SK-N-SH treated with all-trans-retinoic acid at 6 μM for 48 hours (cell line): ENCODE results near the gene PAOX.

Experiments used
- ATAC-seq: fragments of 200-7000 bp; cut with Tn5 transposase; 3 replicates; pipeline ENCODE4 v1.9.1; 2020; ENCODE audit warnings: mild to moderate bottlenecking, moderate library complexity
- ARNTL ChIP-seq: fragments of 450-650 bp; formaldehyde crosslinking; IDR thresholded peaks from 2 replicates; pipeline ENCODE4 v1.5.0; 2020; ENCODE audit warnings: low read depth, mild to moderate bottlenecking, moderate library complexity, borderline replicate concordance
- BACH2 ChIP-seq: fragments of 250-450 bp; sonication (Bioruptor Pico); IDR thresholded peaks from 2 replicates; pipeline ENCODE4 v1.9.0; 2021; ENCODE audit warnings: mild to moderate bottlenecking, borderline replicate concordance
- CREB5 ChIP-seq: fragments of 250-450 bp; sonication (Bioruptor Pico); IDR thresholded peaks from 2 replicates; pipeline ENCODE4 v1.5.1; 2020; ENCODE audit warnings: low read depth, mild to moderate bottlenecking, moderate library complexity
- ESRRG ChIP-seq: fragments of 250-450 bp; sonication (Bioruptor Pico); IDR thresholded peaks from 2 replicates; pipeline ENCODE4 v1.6.1; 2021; ENCODE audit warnings: mild to moderate bottlenecking
- GLIS3 ChIP-seq: fragments of 250-450 bp; sonication (Bioruptor Pico); IDR thresholded peaks from 2 replicates; pipeline ENCODE4 v1.5.0; 2020; ENCODE audit warnings: mild to moderate bottlenecking, moderate library complexity
- ISL1 ChIP-seq: fragments of 250-450 bp; sonication (Bioruptor Pico); IDR thresholded peaks from 2 replicates; pipeline ENCODE4 v2.1.2; 2022; ENCODE audit warnings: mild to moderate bottlenecking, moderate library complexity
- OSR1 ChIP-seq: fragments of 250-450 bp; sonication (Bioruptor Pico); IDR thresholded peaks from 2 replicates; pipeline ENCODE4 v1.8.0; 2022; ENCODE audit warnings: moderate library complexity, mild to moderate bottlenecking, inconsistent platforms
- PATZ1 ChIP-seq: fragments of 250-450 bp; sonication (Bioruptor Pico); IDR thresholded peaks from 2 replicates; pipeline ENCODE4 v1.8.0; 2020; ENCODE audit warnings: mild to moderate bottlenecking, moderate library complexity, borderline replicate concordance
- POU6F1 ChIP-seq: fragments of 250-450 bp; sonication (Bioruptor Pico); IDR thresholded peaks from 2 replicates; pipeline ENCODE4 v1.8.0; 2021; ENCODE audit warnings: low read depth, mild to moderate bottlenecking, moderate library complexity, borderline replicate concordance
- PPARA ChIP-seq: fragments of 250-450 bp; sonication (Bioruptor Pico); IDR thresholded peaks from 2 replicates; pipeline ENCODE4 v1.5.0; 2020; ENCODE audit warnings: mild to moderate bottlenecking, borderline replicate concordance
- RARB ChIP-seq: fragments of 250-450 bp; sonication (Bioruptor Pico); IDR thresholded peaks from 2 replicates; pipeline ENCODE4 v1.8.0; 2021; ENCODE audit warnings: mild to moderate bottlenecking, moderate library complexity
- SNAI2 ChIP-seq: fragments of 250-450 bp; sonication (Bioruptor Pico); IDR thresholded peaks from 2 replicates; pipeline ENCODE4 v1.5.0; 2020; ENCODE audit warnings: mild to moderate bottlenecking, moderate library complexity
- TCF4 ChIP-seq: fragments of 250-450 bp; sonication (Bioruptor Pico); IDR thresholded peaks from 2 replicates; pipeline ENCODE4 v1.8.0; 2021; ENCODE audit warnings: mild to moderate bottlenecking, moderate library complexity, borderline replicate concordance
- ZFP3 ChIP-seq: fragments of 250-450 bp; sonication (Bioruptor Pico); IDR thresholded peaks from 2 replicates; pipeline ENCODE4 v1.5.0; 2020; ENCODE audit warnings: mild to moderate bottlenecking, moderate library complexity
- ZFP30 ChIP-seq: fragments of 450-650 bp; formaldehyde crosslinking; IDR thresholded peaks from 2 replicates; pipeline ENCODE4 v1.5.0; 2022; ENCODE audit warnings: mild to moderate bottlenecking, moderate library complexity
- ZNF565 ChIP-seq: fragments of 450-650 bp; formaldehyde crosslinking; conservative IDR thresholded peaks from 2 replicates; pipeline ENCODE4 v1.5.0; 2020; ENCODE audit warnings: low read depth, mild to moderate bottlenecking, moderate library complexity
- ZNF70 ChIP-seq: fragments of 450-650 bp; formaldehyde crosslinking; IDR thresholded peaks from 2 replicates; pipeline ENCODE4 v1.5.0; 2020; ENCODE audit warnings: mild to moderate bottlenecking, moderate library complexity

PAOX gene

GRCh38 chr10:133347710-133348517, 31.1 kb upstream of the PAOX start (continued):
- TF ChIP-seq POU6F1 (CRISPR knock-in tag) (no peak), ZNF565 (CRISPR knock-in tag) (no peak), BACH2 (CRISPR knock-in tag) (no peak), PATZ1 (CRISPR knock-in tag) (no peak), ARNTL (CRISPR knock-in tag) (no peak), OSR1 (CRISPR knock-in tag) (no peak), ZFP3 (CRISPR knock-in tag) (no peak)

- ATAC-seq: no peak
- TF ChIP-seq ZNF565 (CRISPR knock-in tag): no peak
- no peak for TF ChIP-seq POU6F1 (CRISPR knock-in tag)
- TF ChIP-seq, all 23 proteins: peak for 0
Measured at GRCh38 chr10:133349160-133349568, 29.9 kb upstream of the PAOX start.

GRCh38 chr10:133349577-133350011, 29.5 kb upstream of the PAOX start:
- no peak for TF ChIP-seq PPARA (CRISPR knock-in tag)
- no peak for TF ChIP-seq TCF4 (CRISPR knock-in tag)
- no peak for TF ChIP-seq SNAI2
- no peak for TF ChIP-seq OSR1 (CRISPR knock-in tag)
- no peak for TF ChIP-seq GLIS3 (CRISPR knock-in tag)
- TF ChIP-seq ZNF565 (CRISPR knock-in tag): no peak
- TF ChIP-seq ZFP3 (CRISPR knock-in tag): no peak
- TF ChIP-seq ZFP30: no peak
- no peak; the same call in 2 of the 3 replicates for ATAC-seq

GRCh38 chr10:133350283-133350949, 28.6 kb upstream of the PAOX start:
- TF ChIP-seq RARB (CRISPR knock-in tag) (no peak), SNAI2 (no peak), GLIS3 (CRISPR knock-in tag) (no peak)
- peak; percentile 2; the same call in 1 of the 3 replicates for ATAC-seq

- peak; percentile 13 for ATAC-seq
- TF ChIP-seq ARNTL (CRISPR knock-in tag) (no peak), GLIS3 (CRISPR knock-in tag) (no peak), ZNF565 (CRISPR knock-in tag) (no peak), POU6F1 (CRISPR knock-in tag) (no peak), ESRRG (CRISPR knock-in tag) (no peak), TCF4 (CRISPR knock-in tag) (no peak), SNAI2 (no peak), RARB (CRISPR knock-in tag) (no peak), ZNF70 (no peak), PPARA (CRISPR knock-in tag) (no peak), ISL1 (CRISPR knock-in tag) (no peak), ZFP3 (CRISPR knock-in tag) (no peak), CREB5 (CRISPR knock-in tag) (no peak), BACH2 (CRISPR knock-in tag) (no peak)
Measured at GRCh38 chr10:133350950-133351329, 28.1 kb upstream of the PAOX start.
